MCF 10A (cell line): ENCODE data around the gene ZNF587. TPM values are rescaled to one million over a fixed set of nuclear protein-coding genes. Genes with fewer than 3 reads are reported as not detected.
"Not testable (repeated sequence)": the region's sequence is repeated elsewhere in the genome, so short reads cannot be mapped to it uniquely, and the experiment has no call there.

ENCODE experiments used
- BruUV-seq: library from RNA; stranded (reverse); fragments of 400-500 nt; replicated peaks from 2 replicates; lab custom pipeline; 2021; lab: Mats Ljungman, UMichigan
- CTCF ChIA-PET: fragments of 300-600 bp; sonication (Branson Sonifier 250); formaldehyde crosslinking; extraction: SDS; loops from one replicate; lab custom pipeline; 2021; ENCODE audit warnings: antibody characterized with exemption, inconsistent platforms; lab: Yijun Ruan, JAX
- POLR2A ChIA-PET: fragments of 300-600, 350-650 bp; sonication (Branson Sonifier 250); formaldehyde crosslinking; extraction: SDS; loops from one replicate; lab custom pipeline; 2020; ENCODE audit warnings: antibody characterized with exemption, inconsistent platforms; lab: Yijun Ruan, JAX
- DNase-seq: peaks from one replicate; pipeline ENCODE4 v3.0.0-alpha.2; 2018; ENCODE audit not compliant: unreplicated experiment
- H3K27ac Mint-ChIP-seq: one replicate; pipeline ENCODE4 v1.8.0; 2022; ENCODE audit warnings: mild to moderate bottlenecking, low read depth, mixed read lengths; ENCODE audit not compliant: unreplicated experiment
- H3K27me3 Mint-ChIP-seq: one replicate; pipeline ENCODE4 v1.8.0; 2022; ENCODE audit warnings: mixed read lengths; ENCODE audit not compliant: insufficient read depth, unreplicated experiment
- H3K36me3 Mint-ChIP-seq: one replicate; pipeline ENCODE4 v1.8.0; 2022; ENCODE audit warnings: mild to moderate bottlenecking, moderate library complexity, mixed read lengths; ENCODE audit not compliant: insufficient read depth, unreplicated experiment
- H3K4me1 Mint-ChIP-seq: one replicate; pipeline ENCODE4 v1.8.0; 2022; ENCODE audit warnings: mixed read lengths; ENCODE audit not compliant: insufficient read depth, unreplicated experiment
- H3K4me3 Mint-ChIP-seq: one replicate; pipeline ENCODE4 v1.8.0; 2022; ENCODE audit warnings: mild to moderate bottlenecking, moderate library complexity, mixed read lengths; ENCODE audit not compliant: unreplicated experiment
- H3K9me3 Mint-ChIP-seq: one replicate; pipeline ENCODE4 v1.8.0; 2022; ENCODE audit warnings: mixed read lengths; ENCODE audit not compliant: unreplicated experiment
- intact Hi-C: fragments of 100-400 bp; cut with micrococcal nuclease; formaldehyde crosslinking; loops from 2 replicates; pipeline ENCODE4 v1.14.1; 2022
- total RNA-seq: library from RNA; stranded (reverse); gene quantifications from 2 replicates; pipeline ENCODE4 v1.2.3, GENCODE V29; 2022
- TF ChIP-seq, protein P1 (sequence below): fragments of 200-600 bp; IDR thresholded peaks from one replicate; pipeline ENCODE4 v1.8.0; 2022; ENCODE audit warnings: antibody characterized with exemption, mild to moderate bottlenecking; ENCODE audit not compliant: unreplicated experiment

Gene ZNF587
- total RNA-seq, 1 experiment from 2014 or later = 32.4 TPM

DNA sequence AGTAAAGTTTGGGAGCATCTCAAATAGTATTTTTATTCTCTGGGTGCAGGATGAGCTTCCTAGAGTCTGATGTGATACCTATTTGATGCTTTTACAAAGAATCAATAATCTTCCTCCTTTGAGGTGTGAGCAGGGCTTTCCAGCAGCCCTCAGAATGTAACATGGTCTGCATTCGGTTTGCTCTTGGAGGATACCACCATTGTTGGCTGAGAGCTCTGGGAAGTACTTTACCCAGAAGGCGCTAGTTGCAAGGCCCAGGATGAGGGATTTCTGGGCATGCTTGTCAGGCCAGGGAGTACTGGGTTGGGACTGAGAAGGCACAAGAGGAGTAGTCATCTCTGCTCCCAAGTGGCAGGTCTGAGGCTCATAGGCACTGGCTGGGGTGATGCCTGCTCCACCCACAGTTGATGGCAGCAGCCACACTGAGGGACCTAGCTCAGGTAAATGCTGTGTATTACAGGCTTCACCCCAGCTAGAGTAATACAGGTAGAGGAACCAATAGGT, 445 bp upstream of the ZNF587 start:
- POLR2A ChIA-PET = interaction anchor here (0.7 to 1.0 kb wide), 4 partner anchors 30 to 103 kb away, joined by 3 to 5 read pairs (median 4); partner anchors contain the start of genes ZNF552 and ZNF776
- Mint-ChIP-seq H3K36me3 (peaks cover 67% of the 10 kb centered on the region), H3K4me3 (peak overlapping the region; percentile 86), H3K4me1 (peaks cover 19% of the 10 kb centered on the region)
- BruUV-seq, H3K9me3 Mint-ChIP-seq, H3K27me3 Mint-ChIP-seq, intact Hi-C loops, DNase-seq, H3K27ac Mint-ChIP-seq: not testable (repeated sequence)
- CTCF ChIA-PET = interaction anchor here (0.7 to 2.1 kb wide), 2 partner anchors 13 to 745 kb away, joined by 3 to 8 read pairs; no protein-coding TSS in a partner anchor

DNA sequence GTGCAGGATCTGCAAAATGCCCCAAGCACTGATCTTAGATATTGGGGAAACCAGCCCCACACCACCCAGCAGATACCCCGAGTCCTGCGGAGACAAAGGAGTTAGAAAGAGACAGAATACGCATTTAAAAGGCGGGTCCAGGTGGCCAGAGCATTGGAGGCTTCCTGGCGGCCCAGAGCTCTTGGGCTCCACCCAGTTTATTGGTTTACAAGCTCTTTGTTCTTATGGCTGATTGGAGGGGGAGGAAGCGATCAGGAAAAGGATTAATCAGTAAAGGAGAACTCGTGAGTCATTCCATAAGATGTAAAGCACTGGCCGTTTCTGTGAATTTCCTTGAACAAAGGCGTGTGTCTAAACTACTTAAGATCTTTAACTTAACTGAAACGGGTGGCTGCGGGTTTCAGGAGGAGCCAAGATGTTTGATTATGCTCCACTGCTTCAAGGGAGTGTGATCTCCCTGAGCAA, 926 bp downstream of the ZNF587 start:
- peak overlapping the region; percentile 81 for H3K27ac Mint-ChIP-seq
- peaks cover 68% of the 10 kb centered on the region for H3K36me3 Mint-ChIP-seq
- ChIA-PET CTCF (interaction anchor here (0.6 to 2.1 kb wide), 3 partner anchors 12 to 48 kb away, joined by 3 to 8 read pairs (median 4); no protein-coding TSS in a partner anchor), POLR2A (interaction anchor here (0.6 to 1.9 kb wide), 7 partner anchors 11 to 550 kb away, joined by 3 to 8 read pairs (median 3); partner anchors contain the start of genes ZNF551 and ZNF552)
- H3K9me3 Mint-ChIP-seq = no peaks in the 10 kb centered on the region
- TF ChIP-seq, protein P1, sequence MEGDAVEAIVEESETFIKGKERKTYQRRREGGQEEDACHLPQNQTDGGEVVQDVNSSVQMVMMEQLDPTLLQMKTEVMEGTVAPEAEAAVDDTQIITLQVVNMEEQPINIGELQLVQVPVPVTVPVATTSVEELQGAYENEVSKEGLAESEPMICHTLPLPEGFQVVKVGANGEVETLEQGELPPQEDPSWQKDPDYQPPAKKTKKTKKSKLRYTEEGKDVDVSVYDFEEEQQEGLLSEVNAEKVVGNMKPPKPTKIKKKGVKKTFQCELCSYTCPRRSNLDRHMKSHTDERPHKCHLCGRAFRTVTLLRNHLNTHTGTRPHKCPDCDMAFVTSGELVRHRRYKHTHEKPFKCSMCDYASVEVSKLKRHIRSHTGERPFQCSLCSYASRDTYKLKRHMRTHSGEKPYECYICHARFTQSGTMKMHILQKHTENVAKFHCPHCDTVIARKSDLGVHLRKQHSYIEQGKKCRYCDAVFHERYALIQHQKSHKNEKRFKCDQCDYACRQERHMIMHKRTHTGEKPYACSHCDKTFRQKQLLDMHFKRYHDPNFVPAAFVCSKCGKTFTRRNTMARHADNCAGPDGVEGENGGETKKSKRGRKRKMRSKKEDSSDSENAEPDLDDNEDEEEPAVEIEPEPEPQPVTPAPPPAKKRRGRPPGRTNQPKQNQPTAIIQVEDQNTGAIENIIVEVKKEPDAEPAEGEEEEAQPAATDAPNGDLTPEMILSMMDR = no peak
- H3K4me3 Mint-ChIP-seq = peak overlapping the region; percentile 86
- no TSS peak for BruUV-seq
- intact Hi-C loops = no loop called here
- DNase-seq = peak; percentile 21
- H3K27me3 Mint-ChIP-seq = no peaks in the 10 kb centered on the region
- H3K4me1 Mint-ChIP-seq = peaks cover 19% of the 10 kb centered on the region

DNA sequence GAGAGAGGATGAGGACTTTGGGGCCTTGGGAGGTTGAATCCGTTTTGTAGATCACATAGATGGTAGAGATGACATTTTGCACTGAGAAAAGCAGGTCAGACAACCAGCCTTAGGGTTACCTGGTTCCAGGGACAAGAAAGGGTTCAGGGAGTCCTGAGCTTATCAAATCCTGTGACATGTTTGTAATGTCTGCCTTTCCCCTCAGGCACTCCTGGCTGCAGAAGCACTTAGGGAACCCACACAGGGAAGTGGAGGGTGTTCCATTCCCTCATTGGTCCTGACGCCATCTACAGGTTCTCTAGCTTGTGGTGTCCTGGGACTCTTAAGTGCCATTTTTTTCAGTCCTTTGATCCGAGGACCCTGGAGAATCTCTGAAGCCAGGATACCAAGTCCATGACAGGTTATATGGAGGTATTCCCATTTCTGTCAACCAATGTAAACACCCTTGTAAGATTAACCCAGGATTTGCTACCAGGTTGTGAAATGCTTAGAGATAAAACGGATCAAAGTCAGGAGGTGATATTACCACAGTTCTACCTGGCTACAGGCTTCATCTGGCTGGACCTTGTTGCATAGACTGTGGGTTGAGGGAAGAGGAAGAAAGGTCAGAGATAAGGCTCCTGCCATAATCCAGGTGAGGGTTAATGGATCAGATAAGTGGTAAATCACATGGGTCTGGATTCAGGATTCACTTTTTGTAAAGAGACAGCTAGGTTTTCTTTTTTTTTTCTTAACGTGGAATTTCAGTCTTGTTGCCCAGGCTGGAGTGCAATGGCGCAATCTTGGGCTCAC, 2.3 kb downstream of the ZNF587 start:
- H3K4me3 Mint-ChIP-seq, BruUV-seq, H3K27me3 Mint-ChIP-seq, H3K9me3 Mint-ChIP-seq, intact Hi-C loops, DNase-seq, H3K27ac Mint-ChIP-seq: not testable (repeated sequence)
- Mint-ChIP-seq H3K4me1 (peaks cover 19% of the 10 kb centered on the region), H3K36me3 (peaks cover 77% of the 10 kb centered on the region)
- ChIA-PET POLR2A (interaction anchor here (1.6 to 2.0 kb wide), 3 partner anchors 10 to 38 kb away, joined by 5 to 8 read pairs (median 6); partner anchors contain the start of gene ZNF552), CTCF (interaction anchor here (0.8 kb wide), 1 partner anchor 186 kb away, joined by 3 read pairs; no protein-coding TSS in a partner anchor)

DNA sequence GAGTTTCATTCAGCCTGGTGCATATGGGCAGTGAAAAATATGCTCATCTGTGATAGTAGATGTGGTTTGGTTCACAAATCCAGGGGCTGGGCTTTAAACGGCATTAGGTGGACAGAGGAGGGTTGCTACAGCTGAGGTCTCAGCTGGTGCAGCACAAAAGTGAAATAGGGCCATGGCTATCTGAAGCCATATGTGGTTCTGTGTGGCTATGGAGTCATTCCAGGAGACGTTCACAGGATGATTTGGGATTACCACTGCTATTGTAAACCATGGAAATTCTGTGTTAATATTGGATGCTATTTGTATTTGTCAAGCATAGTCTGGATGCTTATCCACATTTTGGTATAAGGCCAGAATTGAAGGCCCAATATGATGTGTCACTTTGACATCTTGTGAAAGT, 4.5 kb downstream of the ZNF587 start:
- Mint-ChIP-seq H3K36me3 (peaks cover 82% of the 10 kb centered on the region), H3K4me1 (peaks cover 19% of the 10 kb centered on the region)
- H3K27ac Mint-ChIP-seq, H3K9me3 Mint-ChIP-seq, CTCF ChIA-PET, POLR2A ChIA-PET, intact Hi-C loops, H3K4me3 Mint-ChIP-seq, BruUV-seq, H3K27me3 Mint-ChIP-seq, DNase-seq: not testable (repeated sequence)

DNA sequence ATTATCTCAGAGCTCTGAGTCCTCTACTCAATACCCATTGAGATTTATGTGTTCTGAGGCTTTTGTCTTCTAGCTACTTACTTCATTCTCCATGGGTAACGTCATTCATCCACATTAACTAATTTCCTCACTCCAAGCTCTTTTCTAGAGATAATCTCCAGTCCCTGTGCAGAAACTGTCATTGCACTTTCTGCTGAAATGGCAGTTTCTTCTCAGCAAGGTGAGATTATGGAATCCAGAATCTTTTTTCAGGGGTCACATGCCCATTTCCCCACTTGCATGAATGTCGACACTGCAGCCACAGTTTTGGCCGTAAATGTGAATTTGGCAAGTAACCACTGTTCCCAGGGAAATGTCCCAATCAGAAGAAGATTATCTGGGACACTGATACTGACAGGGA, 12.7 kb downstream of the ZNF587 start:
- H3K9me3 Mint-ChIP-seq, H3K27me3 Mint-ChIP-seq, H3K4me3 Mint-ChIP-seq, H3K4me1 Mint-ChIP-seq, DNase-seq, H3K27ac Mint-ChIP-seq, intact Hi-C loops, BruUV-seq: not testable (repeated sequence)
- ChIA-PET POLR2A (interaction anchor here (1.2 to 2.7 kb wide), 2 partner anchors 9 to 11 kb away, joined by 3 to 8 read pairs; no protein-coding TSS in a partner anchor), CTCF (interaction anchor here (2.6 kb wide), 1 partner anchor 12 kb away, joined by 8 read pairs; the partner anchor contains the start of gene ZNF587)
- H3K36me3 Mint-ChIP-seq = peaks cover 93% of the 10 kb centered on the region
